ENCODE data around the gene ARF6.

GRCh38 chr14:49920935-49921334 lies 28.1 kb downstream of the ARF6 start:
- TF ChIP-seq POLR2A (IDR thresholded peaks at IDR 0.05; ENCODE audit: borderline replicate concordance, extremely low read depth, insufficient read depth, insufficient read length) (no peak), ZFX (IDR thresholded peaks at IDR 0.05) (no peak), CTCF (IDR thresholded peaks at IDR 0.05 in 2 of 3, conservative IDR thresholded peaks at IDR 0.05 in 1 of 3; ENCODE audit: borderline replicate concordance in 1 of 3, insufficient read depth in 1 of 3, low read depth in 2 of 3, low read length in 2 of 3) (no peak), ZNF274 (IDR thresholded peaks at IDR 0.05; ENCODE audit: low read depth, low read length) (no peak), RAD21 (IDR thresholded peaks at IDR 0.05; ENCODE audit: low read depth) (no peak), POLR2AphosphoS5 (IDR thresholded peaks at IDR 0.05; ENCODE audit: low read depth, low read length) (no peak), SRF (IDR thresholded peaks at IDR 0.05; ENCODE audit: low read depth) (no peak), ZBTB33 (IDR thresholded peaks at IDR 0.05; ENCODE audit: extremely low read depth, insufficient replicate concordance, low read length) (no peak)

Measured in HCT116 (cell line).